Measurements from ENCODE around the gene CAPN5. TPM values are rescaled to one million over a fixed set of nuclear protein-coding genes. Genes with fewer than 3 reads are reported as not detected.
"Not testable (repeated sequence)": the region's sequence is repeated elsewhere in the genome, so short reads cannot be mapped to it uniquely, and the experiment has no call there.

CAPN5 gene
- total and polyA plus RNA-seq, 2 donors (not counting 1 experiment from before 2014, with no cell fraction given): 17.5 to 20.4 TPM

- Histone ChIP-seq H2AFZ (ENCODE audit: low read length) (no peak overlapping the region), H3K9me3 (ENCODE audit: control insufficient read depth, insufficient read depth, low read depth, low read length) (no peaks in the 10 kb centered on the region), H3K79me2 (ENCODE audit: control insufficient read depth, insufficient read depth, low read length) (no peaks in the 10 kb centered on the region), H3K36me3 (ENCODE audit: control insufficient read depth, insufficient read depth, low read length) (peaks cover 1% of the 10 kb centered on the region), H3K27me3 (ENCODE audit: control insufficient read depth, insufficient read depth, low read length) (no peaks in the 10 kb centered on the region), H3K27ac (ENCODE audit: insufficient read depth, low read length) (no peak overlapping the region), H3K9ac (ENCODE audit: insufficient read depth, low read length) (no peak overlapping the region), H3K4me2 (ENCODE audit: extremely low read depth, insufficient read depth, low read length) (no peak overlapping the region), H3K4me3 (replicated peaks in 1 of 4; ENCODE audit: control extremely low read depth in 1 of 4, insufficient read depth in 1 of 4, low read depth in 3 of 4, low read length in 4 of 4) (no peak overlapping the region), H4K20me1 (ENCODE audit: control insufficient read depth, extremely low read depth, insufficient read depth, low read length) (no peaks in the 10 kb centered on the region), H3K4me1 (ENCODE audit: control insufficient read depth, extremely low read depth, insufficient read depth, low read length) (no peaks in the 10 kb centered on the region)
- TF ChIP-seq CTCF (conservative IDR thresholded peaks at IDR 0.05 in 1 of 2, IDR thresholded peaks at IDR 0.05 in 1 of 2; ENCODE audit: low read depth in 1 of 2, low read length in 2 of 2) (no peak), EZH2 (IDR thresholded peaks at IDR 0.05; ENCODE audit: low read length, missing control alignments) (no peak)
- no peak for DNase-seq (ENCODE audit: low read depth in 2 of 2)
Observed at GRCh38 chr11:77095551-77096490, 29.1 kb downstream of the CAPN5 start.

GRCh38 chr11:77096591-77097019, 29.8 kb downstream of the CAPN5 start:
- Histone ChIP-seq H3K27ac (ENCODE audit: insufficient read depth, low read length) (no peak overlapping the region), H3K4me1 (ENCODE audit: control insufficient read depth, extremely low read depth, insufficient read depth, low read length) (no peaks in the 10 kb centered on the region), H3K9me3 (ENCODE audit: control insufficient read depth, insufficient read depth, low read depth, low read length) (no peaks in the 10 kb centered on the region), H3K4me2 (ENCODE audit: extremely low read depth, insufficient read depth, low read length) (no peak overlapping the region), H3K36me3 (ENCODE audit: control insufficient read depth, insufficient read depth, low read length) (peaks cover 1% of the 10 kb centered on the region), H2AFZ (ENCODE audit: low read length) (no peak overlapping the region), H3K27me3 (ENCODE audit: control insufficient read depth, insufficient read depth, low read length) (no peaks in the 10 kb centered on the region), H3K79me2 (ENCODE audit: control insufficient read depth, insufficient read depth, low read length) (no peaks in the 10 kb centered on the region), H3K4me3 (replicated peaks in 1 of 4; ENCODE audit: control extremely low read depth in 1 of 4, insufficient read depth in 1 of 4, low read depth in 3 of 4, low read length in 4 of 4) (no peak overlapping the region), H3K9ac (ENCODE audit: insufficient read depth, low read length) (no peak overlapping the region), H4K20me1 (ENCODE audit: control insufficient read depth, extremely low read depth, insufficient read depth, low read length) (no peaks in the 10 kb centered on the region)
- DNase-seq (ENCODE audit: low read depth in 2 of 2): no peak
- TF ChIP-seq CTCF (conservative IDR thresholded peaks at IDR 0.05 in 1 of 2, IDR thresholded peaks at IDR 0.05 in 1 of 2; ENCODE audit: low read depth in 1 of 2, low read length in 2 of 2) (no peak), EZH2 (IDR thresholded peaks at IDR 0.05; ENCODE audit: low read length, missing control alignments) (no peak)

GRCh38 chr11:77097180-77097579, 30.4 kb downstream of the CAPN5 start:
- not testable (repeated sequence) for H3K4me3 ChIP-seq (replicated peaks in 1 of 4; ENCODE audit: control extremely low read depth in 1 of 4, insufficient read depth in 1 of 4, low read depth in 3 of 4, low read length in 4 of 4); H2AFZ ChIP-seq (ENCODE audit: low read length); H3K36me3 ChIP-seq (ENCODE audit: control insufficient read depth, insufficient read depth, low read length); H3K4me1 ChIP-seq (ENCODE audit: control insufficient read depth, extremely low read depth, insufficient read depth, low read length); H3K9ac ChIP-seq (ENCODE audit: insufficient read depth, low read length); H3K9me3 ChIP-seq (ENCODE audit: control insufficient read depth, insufficient read depth, low read depth, low read length); DNase-seq (ENCODE audit: low read depth in 2 of 2); H4K20me1 ChIP-seq (ENCODE audit: control insufficient read depth, extremely low read depth, insufficient read depth, low read length); H3K79me2 ChIP-seq (ENCODE audit: control insufficient read depth, insufficient read depth, low read length); H3K4me2 ChIP-seq (ENCODE audit: extremely low read depth, insufficient read depth, low read length); H3K27me3 ChIP-seq (ENCODE audit: control insufficient read depth, insufficient read depth, low read length); H3K27ac ChIP-seq (ENCODE audit: insufficient read depth, low read length)

All from fibroblast of lung (primary cell).